PFSK-1 (cell line): ENCODE data around the gene GALNT15.

Source experiments
- FOXP2 ChIP-seq: optimal IDR thresholded peaks from 2 replicates; pipeline ENCODE3; 2011; ENCODE audit warnings: borderline replicate concordance, control low read depth, inconsistent platforms; ENCODE audit not compliant: insufficient read depth; ENCODE audit errors: extremely low read length, extremely low read depth
- POLR2AphosphoS5 ChIP-seq: IDR thresholded peaks from 2 replicates; pipeline ENCODE4 v1.6.1; 2012; ENCODE audit warnings: low read depth, mild to moderate bottlenecking, control low read depth, low read length, moderate library complexity
- SIN3A ChIP-seq: IDR thresholded peaks from 2 replicates; pipeline ENCODE4 v1.6.1; 2012; ENCODE audit warnings: mild to moderate bottlenecking, low read length, moderate library complexity, borderline replicate concordance; ENCODE audit not compliant: insufficient read depth
- TAF1 ChIP-seq: IDR thresholded peaks from 2 replicates; pipeline ENCODE4 v1.6.1; 2012; ENCODE audit warnings: low read length, control low read depth, borderline replicate concordance; ENCODE audit not compliant: insufficient read depth
- TF ChIP-seq, protein P1 (sequence below), 2 experiments: IDR thresholded peaks; 2 replicates each; pipeline versions ENCODE4 v1.6.1 to v1.8.0; 2011 to 2012; ENCODE audit warnings: low read depth in 2 of 2, low read length in 2 of 2, control low read depth in 1 of 2, inconsistent platforms in 1 of 2, mild to moderate bottlenecking in 1 of 2, moderate library complexity in 1 of 2; ENCODE audit not compliant: insufficient read depth in 1 of 2

Gene GALNT15

DNA sequence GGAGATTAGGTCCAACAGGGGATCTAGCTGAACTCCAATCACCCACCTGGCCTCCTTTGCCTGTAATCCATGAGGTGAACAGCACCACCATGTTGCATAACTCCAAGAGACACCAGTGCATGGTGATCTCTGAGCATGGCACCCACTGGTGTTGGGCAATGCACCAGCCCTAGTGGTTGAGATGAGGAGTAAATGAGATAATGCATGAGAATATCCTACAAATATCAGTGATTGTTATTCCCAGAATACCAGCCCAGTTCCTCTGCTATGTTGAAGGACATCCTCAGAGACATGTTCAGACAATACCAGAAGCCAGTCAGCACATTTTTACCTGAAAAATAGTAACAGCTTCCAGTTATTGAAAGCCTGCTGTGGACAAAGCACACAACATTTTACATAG lies 14.7 kb downstream of the GALNT15 start:
- TF ChIP-seq SIN3A (no peak), FOXP2 (no peak), POLR2AphosphoS5 (no peak), TAF1 (no peak)
- TF ChIP-seq, protein P1, sequence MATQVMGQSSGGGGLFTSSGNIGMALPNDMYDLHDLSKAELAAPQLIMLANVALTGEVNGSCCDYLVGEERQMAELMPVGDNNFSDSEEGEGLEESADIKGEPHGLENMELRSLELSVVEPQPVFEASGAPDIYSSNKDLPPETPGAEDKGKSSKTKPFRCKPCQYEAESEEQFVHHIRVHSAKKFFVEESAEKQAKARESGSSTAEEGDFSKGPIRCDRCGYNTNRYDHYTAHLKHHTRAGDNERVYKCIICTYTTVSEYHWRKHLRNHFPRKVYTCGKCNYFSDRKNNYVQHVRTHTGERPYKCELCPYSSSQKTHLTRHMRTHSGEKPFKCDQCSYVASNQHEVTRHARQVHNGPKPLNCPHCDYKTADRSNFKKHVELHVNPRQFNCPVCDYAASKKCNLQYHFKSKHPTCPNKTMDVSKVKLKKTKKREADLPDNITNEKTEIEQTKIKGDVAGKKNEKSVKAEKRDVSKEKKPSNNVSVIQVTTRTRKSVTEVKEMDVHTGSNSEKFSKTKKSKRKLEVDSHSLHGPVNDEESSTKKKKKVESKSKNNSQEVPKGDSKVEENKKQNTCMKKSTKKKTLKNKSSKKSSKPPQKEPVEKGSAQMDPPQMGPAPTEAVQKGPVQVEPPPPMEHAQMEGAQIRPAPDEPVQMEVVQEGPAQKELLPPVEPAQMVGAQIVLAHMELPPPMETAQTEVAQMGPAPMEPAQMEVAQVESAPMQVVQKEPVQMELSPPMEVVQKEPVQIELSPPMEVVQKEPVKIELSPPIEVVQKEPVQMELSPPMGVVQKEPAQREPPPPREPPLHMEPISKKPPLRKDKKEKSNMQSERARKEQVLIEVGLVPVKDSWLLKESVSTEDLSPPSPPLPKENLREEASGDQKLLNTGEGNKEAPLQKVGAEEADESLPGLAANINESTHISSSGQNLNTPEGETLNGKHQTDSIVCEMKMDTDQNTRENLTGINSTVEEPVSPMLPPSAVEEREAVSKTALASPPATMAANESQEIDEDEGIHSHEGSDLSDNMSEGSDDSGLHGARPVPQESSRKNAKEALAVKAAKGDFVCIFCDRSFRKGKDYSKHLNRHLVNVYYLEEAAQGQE (IDR thresholded peaks at IDR 0.05; ENCODE audit: insufficient read depth in 1 of 2, low read depth in 2 of 2, low read length in 2 of 2) = no peak

DNA sequence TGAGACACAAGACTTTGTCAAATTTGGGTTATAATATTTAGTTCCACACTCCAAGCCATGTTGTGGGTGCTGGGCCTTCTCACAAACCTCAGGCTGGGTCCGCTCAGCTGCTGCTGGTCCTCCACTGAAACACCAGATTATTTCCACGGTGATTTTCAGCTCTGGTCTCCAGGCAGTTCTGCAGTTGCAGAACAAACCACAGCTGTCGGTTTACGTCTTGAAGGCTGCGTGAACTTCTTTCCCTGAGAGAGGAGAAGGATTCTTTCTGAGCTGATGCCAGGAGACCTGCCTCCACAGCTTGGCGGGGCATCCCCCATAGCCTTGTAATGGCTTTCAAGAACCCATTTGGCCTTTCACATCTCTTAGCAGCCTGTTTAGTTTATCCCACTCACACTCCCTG lies 16.2 kb downstream of the GALNT15 start:
- TF ChIP-seq SIN3A (no peak), POLR2AphosphoS5 (no peak), TAF1 (no peak), FOXP2 (no peak)
- TF ChIP-seq, protein P1 (IDR thresholded peaks at IDR 0.05; ENCODE audit: insufficient read depth in 1 of 2, low read depth in 2 of 2, low read length in 2 of 2) = no peak

DNA sequence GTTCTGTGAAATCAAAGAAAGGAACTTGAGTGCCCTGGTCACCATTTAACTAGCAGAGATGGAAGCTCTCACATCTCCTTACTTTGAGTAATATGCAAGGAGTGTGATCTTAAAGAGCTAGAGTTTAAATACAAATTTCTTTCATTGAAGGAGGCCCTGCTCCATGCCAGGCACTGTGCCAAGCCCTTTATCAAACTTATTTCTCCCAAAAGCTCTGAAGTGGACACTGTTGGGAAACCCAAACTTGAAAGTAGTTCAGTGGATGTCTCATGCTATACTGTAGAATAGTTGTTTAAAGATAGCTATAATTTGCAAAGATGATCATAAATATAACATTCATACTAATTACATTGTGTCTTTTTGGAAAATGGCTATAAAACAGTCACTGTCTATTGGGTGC lies 17.1 kb downstream of the GALNT15 start:
- TF ChIP-seq, protein P1 (IDR thresholded peaks at IDR 0.05; ENCODE audit: insufficient read depth in 1 of 2, low read depth in 2 of 2, low read length in 2 of 2) = no peak
- TF ChIP-seq POLR2AphosphoS5 (no peak), TAF1 (no peak), FOXP2 (no peak), SIN3A (no peak)

DNA sequence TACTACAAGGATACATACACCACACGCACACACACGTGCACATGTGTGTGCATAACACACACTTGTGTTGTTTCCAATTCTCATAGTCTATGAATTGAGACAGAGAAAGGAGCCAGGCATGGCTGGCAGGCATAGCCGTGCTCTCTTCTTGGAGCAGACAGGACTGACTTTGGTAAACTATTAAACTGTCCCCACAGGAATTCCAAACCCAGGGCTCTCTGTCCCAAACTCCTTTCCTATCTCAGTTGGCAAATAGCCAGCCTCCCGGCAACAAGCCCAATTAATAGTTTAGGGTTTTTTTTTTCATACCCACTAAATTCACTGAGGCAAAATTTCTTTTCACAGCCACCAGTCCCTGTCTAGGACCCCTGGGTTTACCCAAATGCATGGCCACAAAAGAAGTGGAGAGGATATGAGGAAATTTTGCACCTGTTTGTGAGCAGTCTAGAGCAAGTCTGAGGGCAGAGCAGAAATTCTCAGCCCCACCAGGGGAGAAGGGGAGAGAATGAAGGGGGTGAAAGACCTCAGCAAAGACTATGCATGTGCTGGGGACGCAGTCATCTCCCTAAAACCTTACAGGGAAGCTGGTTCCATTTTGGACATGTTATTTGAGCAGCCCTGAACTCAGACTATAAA lies 17.8 kb downstream of the GALNT15 start:
- TF ChIP-seq FOXP2 (no peak), POLR2AphosphoS5 (no peak), SIN3A (no peak), TAF1 (no peak)
- TF ChIP-seq, protein P1 (IDR thresholded peaks at IDR 0.05; ENCODE audit: insufficient read depth in 1 of 2, low read depth in 2 of 2, low read length in 2 of 2) = no peak

DNA sequence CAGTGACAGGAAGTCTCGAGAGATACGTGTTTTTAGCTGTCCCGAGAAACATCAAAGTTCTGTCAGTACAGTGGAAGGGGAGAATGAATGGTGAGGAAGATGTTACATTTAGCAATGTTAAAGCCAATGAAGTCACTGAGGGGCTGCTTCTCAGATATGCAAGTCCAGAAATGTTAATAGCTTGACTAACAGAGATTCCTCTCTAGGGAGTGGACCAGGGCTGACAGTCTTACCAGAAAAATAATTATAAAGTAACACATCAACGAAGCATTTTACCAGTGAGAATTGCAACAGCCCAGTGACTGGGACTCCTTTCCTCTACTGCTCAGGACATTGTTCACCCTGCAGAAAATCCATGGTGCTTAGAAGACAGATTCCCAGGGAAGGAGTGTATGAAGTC lies 23.9 kb downstream of the GALNT15 start:
- no peak for TF ChIP-seq TAF1
- no peak for TF ChIP-seq FOXP2
- no peak for TF ChIP-seq POLR2AphosphoS5
- TF ChIP-seq, protein P1 (IDR thresholded peaks at IDR 0.05; ENCODE audit: insufficient read depth in 1 of 2, low read depth in 2 of 2, low read length in 2 of 2) = no peak
- TF ChIP-seq SIN3A = no peak
